ENCODE data around the gene CILP.

DNA sequence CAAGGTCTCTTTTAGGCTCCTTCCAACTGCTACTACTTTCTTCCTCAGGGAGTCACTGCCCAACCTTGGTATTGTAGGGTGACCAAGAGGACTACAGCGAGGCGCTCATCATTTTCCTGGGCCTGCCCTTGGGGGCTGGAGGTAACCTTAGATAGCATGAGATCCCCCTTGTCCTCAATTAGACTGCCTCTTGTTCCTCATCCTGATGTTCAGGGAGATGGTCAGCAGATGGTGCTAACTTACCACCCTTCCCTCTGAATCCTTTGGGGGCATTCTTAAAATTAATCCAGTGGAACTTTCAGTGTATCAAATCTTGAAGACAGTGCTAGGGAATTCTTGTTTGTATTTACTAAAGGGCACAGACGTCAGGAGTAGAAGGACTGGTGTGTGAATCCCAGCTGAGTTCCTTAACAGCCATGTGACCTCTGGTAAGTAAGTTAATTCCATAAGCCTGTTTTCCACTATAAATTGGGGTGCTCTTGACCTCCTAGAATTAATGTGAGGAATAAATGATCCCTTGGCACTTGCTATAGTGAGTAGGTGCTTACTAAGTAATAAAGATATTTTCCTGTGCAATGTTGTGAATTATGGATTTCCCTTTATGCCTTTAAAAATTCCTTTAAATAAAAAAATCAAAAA lies 22.1 kb downstream of the CILP start:
- TF ChIP-seq, protein P1, sequence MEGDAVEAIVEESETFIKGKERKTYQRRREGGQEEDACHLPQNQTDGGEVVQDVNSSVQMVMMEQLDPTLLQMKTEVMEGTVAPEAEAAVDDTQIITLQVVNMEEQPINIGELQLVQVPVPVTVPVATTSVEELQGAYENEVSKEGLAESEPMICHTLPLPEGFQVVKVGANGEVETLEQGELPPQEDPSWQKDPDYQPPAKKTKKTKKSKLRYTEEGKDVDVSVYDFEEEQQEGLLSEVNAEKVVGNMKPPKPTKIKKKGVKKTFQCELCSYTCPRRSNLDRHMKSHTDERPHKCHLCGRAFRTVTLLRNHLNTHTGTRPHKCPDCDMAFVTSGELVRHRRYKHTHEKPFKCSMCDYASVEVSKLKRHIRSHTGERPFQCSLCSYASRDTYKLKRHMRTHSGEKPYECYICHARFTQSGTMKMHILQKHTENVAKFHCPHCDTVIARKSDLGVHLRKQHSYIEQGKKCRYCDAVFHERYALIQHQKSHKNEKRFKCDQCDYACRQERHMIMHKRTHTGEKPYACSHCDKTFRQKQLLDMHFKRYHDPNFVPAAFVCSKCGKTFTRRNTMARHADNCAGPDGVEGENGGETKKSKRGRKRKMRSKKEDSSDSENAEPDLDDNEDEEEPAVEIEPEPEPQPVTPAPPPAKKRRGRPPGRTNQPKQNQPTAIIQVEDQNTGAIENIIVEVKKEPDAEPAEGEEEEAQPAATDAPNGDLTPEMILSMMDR (IDR thresholded peaks at IDR 0.05): peak; percentile 18 to 59 (median 50)
- no peak for TF ChIP-seq POLR2A (IDR thresholded peaks at IDR 0.05)

All from esophagus squamous epithelium (tissue), 4 donors.